GM12891 (cell line): ENCODE data around the gene RNLS.

Experiments used
- POLR2A ChIP-seq: IDR thresholded peaks from 2 replicates; pipeline ENCODE4 v1.6.1; 2011; ENCODE audit warnings: low read depth, low read length, control low read depth
- POLR2AphosphoS5 ChIP-seq: IDR thresholded peaks from 2 replicates; pipeline ENCODE4 v1.6.1; 2011; ENCODE audit warnings: low read depth, low read length, control low read depth
- SPI1 ChIP-seq: IDR thresholded peaks from 2 replicates; pipeline ENCODE4 v1.6.1; 2011; ENCODE audit warnings: low read depth, low read length, control low read depth

GRCh38 chr10:88312855-88313254, 270.3 kb downstream of the RNLS start:
- TF ChIP-seq POLR2AphosphoS5, result no peak
- TF ChIP-seq SPI1, result no peak
- TF ChIP-seq POLR2A, result no peak
